Measurements from ENCODE around the gene M1AP.

Gene M1AP

DNA sequence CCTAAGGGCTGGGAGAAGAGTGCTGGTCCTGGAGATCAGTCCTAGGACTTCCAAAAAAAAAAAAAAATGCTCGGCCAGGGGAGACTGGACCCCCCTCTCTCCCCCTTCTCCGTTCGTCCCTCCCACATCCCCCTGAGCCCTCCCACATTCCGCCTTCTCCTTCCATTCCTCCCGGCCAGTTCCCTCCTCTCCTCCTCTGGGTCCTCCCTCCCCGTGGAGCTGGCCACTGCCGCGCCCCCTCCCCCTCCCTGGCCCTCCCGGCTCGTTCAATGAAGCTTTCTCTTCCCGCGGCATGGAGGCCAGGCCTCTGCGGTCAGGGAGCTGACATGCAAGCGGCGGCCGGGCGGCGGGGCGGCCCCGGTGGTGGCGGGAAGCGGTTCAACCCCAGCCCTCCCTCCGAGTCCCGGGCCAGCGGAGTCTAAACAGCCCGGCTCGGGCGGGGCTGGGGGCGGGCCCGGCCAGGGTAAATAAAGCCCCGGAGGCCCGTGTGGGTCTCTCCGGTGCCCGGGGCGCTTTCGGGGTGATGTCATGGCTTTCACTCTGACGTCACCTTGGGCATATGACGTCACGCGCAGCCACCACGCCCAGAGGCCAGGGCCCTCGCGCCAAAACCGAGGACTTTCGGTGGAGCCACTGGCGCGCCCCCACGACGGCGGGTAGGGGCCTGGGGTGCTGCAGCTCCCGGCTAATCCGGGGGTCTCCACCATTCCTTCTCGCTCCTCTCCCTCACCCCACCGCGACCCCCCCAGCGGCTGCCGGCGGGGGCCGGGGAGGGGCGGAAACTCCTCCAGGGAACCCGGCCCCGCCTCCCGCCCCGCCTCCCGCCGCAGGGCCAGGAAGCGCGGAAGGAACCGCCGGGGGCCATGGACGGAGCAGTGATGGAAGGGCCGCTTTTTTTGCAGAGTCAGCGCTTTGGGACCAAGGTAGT lies 94.0 kb downstream of the M1AP start, which contains the start of the genes DOK1 and LOXL3:
Gene DOK1, plus strand, starts transcription at position 829 of the 928 bp plus-strand sequence. Its CDS starts 35 bp downstream, at position 864.
Gene LOXL3, minus strand, starts transcription at position 51 of the 928 bp plus-strand sequence. CDS start 1,308 bp downstream, outside the sequence.
- TF ChIP-seq CTCF (IDR thresholded peaks at IDR 0.05) = no peak

DNA sequence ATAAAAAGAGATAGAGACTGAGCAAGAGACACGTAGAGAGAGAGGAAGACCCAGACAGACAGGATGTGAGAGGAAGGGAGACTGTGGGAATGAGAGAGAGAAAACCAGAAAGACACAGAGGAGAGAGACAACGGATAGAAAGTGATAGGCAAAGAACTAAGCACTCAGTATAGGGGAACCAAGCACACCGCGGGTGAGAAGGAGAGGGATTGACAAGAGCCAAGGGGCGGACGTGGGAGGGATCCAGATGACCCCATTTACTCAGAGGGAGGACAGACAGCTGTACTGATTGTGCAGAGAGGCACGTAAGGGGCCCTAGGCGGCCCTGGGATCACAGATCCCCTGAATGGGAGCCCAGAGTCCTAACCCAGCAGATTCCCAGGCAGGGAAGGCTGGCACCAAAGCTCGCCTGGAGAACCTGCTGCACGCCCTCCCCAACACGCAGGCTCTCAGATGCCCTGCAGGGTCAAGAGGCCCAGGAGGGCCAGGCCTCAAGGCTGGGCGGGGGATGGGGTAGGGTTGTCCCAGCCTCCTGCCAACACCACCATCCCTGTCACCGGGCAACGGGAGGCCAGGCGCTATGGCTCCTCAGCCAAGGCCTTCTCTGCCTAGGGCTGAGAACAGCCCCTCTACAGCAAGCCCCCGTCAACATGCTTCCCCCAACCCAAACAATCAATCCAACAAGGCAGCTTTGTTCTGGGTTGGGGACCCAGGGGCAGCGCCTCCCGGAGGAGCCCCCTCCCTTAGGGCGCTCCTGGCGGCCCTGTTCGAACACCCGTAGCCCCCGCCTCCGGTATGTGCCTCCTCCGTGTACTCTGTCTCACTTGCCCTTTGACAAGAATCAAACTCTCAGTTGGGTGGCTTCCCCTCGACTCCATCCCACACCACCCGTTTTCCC lies 95.0 kb downstream of the M1AP start:
- TF ChIP-seq CTCF (IDR thresholded peaks at IDR 0.05) = no peak

- TF ChIP-seq CTCF (IDR thresholded peaks at IDR 0.05) = no peak
These were observed 95.9 kb downstream of the M1AP start for GRCh38 chr2:74551942-74552913.

GRCh38 chr2:74551530-74551929 lies 96.6 kb downstream of the M1AP start:
- TF ChIP-seq CTCF (IDR thresholded peaks at IDR 0.05) = no peak

- TF ChIP-seq CTCF (IDR thresholded peaks at IDR 0.05) = no peak
These were observed 97.9 kb downstream of the M1AP start for GRCh38 chr2:74550231-74550630.

GRCh38 chr2:74548900-74549826 lies 99.0 kb downstream of the M1AP start:
- TF ChIP-seq CTCF (IDR thresholded peaks at IDR 0.05) = no peak

All from LNCAP (cell line).